Fibroblast of skin of right biceps (primary cell): Measurements from ENCODE around the gene ATXN7.

ENCODE experiments used
- DNase-seq: peaks from one replicate; pipeline ENCODE4 v3.0.0-alpha.2; 2013

ATXN7 gene

DNA sequence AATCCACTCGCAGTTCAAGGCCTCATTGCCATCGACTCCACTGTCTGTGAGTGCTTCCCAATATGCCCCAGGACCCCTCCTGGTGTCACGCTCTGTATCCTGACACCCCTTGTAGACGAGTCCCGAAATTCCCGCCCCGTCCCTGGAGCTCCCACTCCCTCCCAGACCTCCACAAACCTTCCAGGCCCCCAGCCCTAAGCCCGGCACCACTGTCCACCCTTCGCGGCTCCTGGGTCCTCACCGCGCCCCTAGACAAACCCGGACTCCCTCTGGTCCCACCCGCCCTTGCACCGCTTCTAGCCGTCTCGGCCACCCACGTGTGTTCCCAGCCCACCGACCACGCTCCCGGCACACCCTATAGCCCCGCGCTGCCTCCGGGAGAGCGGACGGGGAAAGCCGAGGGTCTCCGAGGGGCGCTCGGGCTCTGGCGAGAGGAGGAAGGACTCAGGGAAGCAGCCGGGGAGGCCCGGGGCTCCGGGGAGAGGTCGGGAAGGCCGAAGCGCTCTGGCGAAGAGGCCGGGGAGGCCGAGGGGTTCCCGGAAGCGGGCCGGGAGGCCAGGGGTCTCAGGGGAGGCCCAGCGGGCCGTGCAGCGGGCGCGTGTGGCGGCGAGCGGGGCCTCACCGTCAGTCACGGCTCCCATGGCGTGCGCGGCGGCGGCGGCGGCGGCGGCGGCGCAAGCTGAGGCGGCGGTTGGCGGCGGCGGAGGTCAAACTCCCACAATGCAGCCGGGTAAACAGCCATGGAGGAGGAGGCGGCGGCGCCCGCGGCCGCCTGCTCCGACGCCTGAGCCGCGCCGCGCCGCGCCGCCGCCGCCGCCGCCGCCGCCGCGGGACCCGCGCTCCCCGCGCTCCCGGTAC, at the start of gene ATXN7, which contains the start of gene THOC7:
Gene ATXN7, plus strand, starts transcription at position 718 of the 858 bp plus-strand sequence. CDS start 48,732 bp downstream, outside the sequence.
Gene THOC7, minus strand, starts transcription at position 656 of the 858 bp plus-strand sequence. Its CDS starts 15 bp downstream, at position 641.
- DNase-seq, result peak; percentile 76

- DNase-seq, result peak; percentile 22
These were observed 49.4 kb upstream of the ATXN7 start for GRCh38 chr3:63814237-63814636.

DNA sequence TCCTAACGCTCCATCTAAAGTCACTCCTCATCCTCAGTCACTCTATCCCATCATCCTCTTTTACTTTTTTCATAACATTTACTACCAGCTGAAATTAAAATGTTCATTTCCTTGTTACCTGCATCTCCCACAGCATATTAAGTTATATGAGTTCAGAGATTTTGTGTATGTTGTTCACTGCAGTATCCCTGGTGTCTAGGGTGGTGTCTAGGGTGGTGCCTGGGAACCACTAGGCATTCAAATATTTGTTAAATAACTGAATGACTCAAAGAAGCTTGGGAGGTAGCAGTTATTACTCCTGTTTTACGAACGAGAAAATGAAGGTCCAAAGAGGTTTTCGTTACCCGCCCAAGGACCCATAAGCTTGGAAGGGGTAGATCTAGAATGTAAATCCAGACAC, 46.4 kb upstream of the ATXN7 start:
- DNase-seq, result no peak

DNA sequence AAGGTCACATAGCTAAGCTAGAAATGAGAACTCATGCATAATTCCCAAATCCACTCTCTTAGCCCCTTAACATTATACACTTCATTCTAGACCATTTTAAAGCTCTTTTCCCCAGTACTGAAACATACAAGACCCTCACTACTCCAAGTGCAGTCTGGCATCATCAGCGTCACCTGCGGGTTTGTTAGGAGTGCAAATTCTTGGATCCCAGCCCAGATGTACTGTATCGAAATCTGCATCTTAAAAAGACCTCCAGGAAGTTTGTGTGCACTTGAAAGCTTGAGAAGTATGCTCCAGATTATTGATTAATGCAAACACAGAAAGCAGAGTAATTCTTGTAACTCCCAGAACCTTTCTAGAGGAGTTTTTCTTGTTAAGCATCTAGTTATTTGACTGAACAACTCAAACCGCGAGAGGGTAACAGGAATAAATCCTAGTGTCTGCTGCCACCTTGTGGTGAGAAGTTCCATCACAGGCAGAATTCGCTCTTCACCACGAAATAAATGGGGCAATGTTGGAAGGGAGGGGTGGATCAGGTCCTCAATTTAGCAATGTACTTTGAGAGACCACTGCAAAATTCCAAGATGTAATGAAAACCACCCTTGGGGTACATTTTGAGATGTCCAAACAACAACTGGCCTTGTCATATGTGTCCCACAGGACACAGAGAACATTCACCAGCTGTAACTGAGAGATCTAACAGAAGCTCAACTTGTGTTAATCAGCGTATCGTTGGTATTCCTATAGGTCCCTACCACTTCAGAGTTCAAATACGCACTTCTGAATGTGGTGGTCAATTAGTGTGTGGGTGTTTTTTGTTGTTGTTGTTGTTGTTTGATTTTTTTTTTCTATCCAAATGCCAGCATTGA, 45.2 kb upstream of the ATXN7 start:
- DNase-seq, result peak; percentile 55

DNA sequence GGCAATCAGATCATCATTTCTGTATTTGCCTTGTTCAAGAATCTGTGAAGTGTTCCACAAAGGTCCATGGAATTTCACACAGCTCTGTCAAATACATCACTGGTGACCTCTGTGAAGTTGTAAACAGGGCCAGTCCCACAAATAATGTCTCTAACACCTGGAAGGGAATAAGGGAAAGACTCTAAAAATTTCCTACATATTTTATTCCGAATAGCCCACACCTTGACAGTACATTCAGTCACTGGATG, 44.6 kb upstream of the ATXN7 start, which contains the start of gene C3orf49:
Gene C3orf49, plus strand, starts transcription at position 149 of the 248 bp plus-strand sequence. CDS start 173 bp downstream, outside the sequence.
- DNase-seq, result no peak

DNA sequence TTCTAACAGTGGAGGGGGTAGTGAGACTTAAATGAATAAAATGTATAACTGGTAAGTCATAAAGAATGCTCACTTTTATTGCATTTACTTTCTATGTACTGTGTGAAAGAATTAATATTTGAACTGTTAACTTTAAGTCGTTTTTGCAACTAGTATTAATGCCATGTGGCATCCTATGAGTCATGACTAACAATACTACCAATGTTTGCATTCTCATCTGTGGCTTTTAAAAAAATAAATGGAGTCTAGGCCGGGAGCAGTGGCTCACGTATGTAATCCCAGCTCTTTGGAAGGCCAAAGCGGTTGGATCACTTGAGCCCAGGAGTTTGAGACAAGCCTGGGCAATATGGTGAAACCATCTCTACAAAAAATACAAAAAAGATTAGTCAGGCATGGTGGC, 39.4 kb upstream of the ATXN7 start:
- DNase-seq, result peak; percentile 67

DNA sequence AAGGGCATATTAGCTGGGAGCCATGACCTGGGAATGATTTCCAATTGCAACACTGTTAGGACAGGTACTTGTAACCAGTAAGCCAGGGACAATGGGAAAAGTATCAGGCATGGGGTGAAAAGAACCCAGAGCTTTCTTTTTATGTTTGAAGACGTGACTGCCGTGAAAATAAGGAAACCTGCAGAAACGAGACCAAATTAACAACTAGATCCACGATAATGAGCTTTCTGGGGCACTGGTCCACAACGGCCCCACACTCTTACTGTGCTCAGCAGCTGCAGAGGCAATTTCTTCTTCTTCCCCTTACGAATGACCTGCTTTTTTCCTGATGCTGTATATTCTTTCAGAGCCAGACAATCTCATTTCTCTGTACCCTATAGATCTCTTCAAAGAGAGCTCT, 33.1 kb upstream of the ATXN7 start:
- no peak for DNase-seq

DNA sequence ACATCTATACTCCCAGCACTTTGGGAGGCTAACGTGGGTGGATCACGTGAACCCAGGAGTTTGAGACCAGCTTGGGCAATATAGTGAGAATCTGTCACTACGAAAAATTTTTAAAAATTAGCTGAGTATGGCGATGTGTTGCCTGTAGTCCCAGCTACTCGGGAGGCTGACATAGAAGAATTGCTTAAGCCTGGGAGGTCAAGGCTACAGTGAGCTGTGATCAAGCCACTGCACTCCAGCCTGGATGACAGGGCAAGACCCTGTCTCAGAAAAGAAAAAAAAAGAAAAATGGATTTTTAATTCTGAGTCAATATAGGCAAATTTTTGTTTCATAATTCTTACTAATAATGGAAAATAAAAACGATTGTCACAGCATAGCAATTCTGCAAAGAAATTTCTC, 31.3 kb upstream of the ATXN7 start:
- no peak for DNase-seq

DNA sequence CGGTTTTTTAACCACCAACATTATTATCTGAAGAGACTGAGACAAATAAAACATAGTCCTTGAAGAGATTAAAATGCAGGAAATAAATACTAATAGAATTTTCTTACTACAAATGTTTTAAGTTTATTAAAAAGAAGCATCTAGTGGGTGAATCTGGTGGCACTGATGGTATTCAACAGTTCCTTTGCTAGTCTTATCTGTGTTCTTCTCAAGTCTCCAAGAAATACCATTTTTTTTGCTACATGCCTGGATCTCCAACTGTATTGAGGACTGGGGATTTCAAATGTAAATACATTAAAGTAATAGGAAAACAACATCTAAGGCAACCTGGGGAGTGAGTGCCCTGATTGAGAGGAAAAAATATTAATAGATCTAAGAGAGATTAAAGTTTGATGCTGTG, 22.0 kb upstream of the ATXN7 start:
- DNase-seq, result no peak

- no peak for DNase-seq
These were observed 21.5 kb upstream of the ATXN7 start for GRCh38 chr3:63842127-63842526.

DNA sequence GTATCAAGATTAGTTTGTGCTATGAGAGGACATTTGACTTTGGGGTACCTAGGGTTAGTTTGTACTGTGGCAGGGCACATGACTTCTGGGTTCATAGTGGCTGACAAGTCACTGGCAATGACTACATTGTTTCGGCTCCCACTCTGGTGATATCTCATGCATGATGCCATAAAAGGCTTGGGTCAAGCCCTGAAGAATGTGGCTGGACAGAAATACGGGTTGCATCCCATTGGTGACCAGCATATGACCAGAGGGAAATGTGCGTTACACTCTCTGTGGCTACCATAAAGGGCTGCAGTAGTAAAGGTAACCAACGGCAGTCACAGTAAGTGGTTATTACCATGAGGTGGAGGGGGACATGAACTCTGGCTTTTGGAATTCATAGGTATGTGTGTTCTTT, 18.5 kb upstream of the ATXN7 start:
- DNase-seq, result no peak

DNA sequence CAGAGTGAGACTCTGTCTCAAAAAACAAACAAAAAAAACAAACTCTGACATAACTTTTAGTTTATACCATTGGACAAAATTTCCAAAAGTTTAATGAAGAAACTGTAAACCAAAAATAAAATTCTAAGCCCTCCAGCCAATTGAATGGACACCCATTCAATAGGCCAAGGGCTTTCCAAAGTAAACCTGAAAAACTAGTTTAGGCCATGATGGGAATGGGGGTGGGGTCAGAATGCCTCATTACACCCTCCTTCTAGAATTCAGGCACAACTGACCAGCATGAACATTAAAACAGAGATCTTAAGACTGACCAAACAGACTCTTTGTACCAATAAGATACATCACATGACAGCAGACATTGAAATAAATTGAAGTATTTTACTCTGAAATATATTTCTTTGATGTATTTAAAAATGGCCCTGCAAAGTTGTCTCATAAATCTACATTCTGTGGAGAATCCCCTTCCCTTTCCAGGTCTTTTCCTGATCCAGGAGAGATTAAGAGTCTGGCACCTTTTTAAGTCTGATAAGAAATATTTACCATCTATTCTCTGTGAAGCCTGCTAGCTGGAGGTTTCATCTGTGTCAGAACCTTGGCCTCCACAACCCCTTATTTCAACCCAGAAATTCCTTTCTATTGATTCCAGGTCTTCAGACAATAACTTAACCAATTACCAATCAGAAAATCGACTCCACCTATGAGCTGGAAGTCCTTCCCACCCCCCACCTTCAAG, 15.8 kb upstream of the ATXN7 start:
- DNase-seq, result no peak

DNA sequence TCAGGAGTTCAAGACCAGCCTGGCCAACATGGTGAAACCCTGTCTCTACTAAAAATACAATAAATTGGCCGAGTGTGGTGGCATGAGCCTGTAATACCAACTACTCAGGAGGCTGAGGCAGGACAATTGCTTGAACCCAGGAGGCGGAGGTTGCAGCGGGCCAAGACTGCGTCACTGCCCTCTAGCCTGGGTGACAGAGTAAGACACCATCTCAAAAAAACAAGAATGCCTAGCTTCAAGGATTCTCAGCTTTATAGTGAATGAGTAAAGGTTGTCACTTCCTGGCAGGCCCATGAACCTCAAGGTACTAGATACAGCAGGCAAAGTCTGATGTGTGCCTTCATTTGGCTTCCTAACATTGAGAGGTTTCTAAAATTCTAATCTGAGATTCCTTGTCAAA, 14.5 kb upstream of the ATXN7 start:
- DNase-seq, result no peak

GRCh38 chr3:63851287-63851686, 12.4 kb upstream of the ATXN7 start:
- no peak for DNase-seq

DNA sequence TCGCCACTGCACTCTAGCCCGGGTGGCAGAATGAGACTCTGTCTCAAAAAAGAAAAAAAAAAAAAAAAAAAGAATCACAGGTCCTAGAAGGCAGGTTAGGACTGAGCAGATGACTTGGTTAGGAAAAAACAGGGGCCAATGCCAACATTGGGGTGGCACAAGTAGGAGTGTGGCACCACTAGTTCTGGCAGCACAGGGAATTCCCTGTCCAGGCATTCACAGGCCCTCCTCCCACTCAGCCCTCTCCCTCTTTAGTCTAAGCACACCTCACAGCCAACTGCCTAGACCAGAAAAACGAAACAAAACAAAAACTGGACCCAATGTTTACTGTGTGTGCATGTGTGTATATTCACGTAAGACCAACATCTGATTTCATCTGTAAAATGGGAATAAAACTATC, 10.6 kb upstream of the ATXN7 start:
- DNase-seq, result no peak

- DNase-seq, result no peak
These were observed 8.2 kb upstream of the ATXN7 start for GRCh38 chr3:63855333-63855940.

DNA sequence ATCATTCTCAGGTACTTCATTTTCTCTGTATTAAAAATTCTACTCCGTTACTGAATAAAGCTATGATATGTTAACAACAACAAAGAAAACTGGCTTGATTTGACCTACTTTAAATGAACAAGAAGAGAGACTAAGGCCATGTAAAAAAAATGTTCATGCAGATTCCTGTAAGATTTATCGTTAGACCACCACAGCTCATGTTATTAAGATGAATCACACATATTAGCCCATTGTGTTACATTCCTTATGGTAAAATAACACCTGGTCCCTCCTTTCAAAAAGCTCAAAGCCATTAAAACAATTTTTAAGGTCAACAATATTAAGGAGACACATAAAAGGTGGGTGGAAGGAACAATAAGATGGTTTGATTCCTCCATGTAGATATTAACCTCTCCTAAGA, 6.4 kb upstream of the ATXN7 start:
- peak; percentile 50 for DNase-seq

DNA sequence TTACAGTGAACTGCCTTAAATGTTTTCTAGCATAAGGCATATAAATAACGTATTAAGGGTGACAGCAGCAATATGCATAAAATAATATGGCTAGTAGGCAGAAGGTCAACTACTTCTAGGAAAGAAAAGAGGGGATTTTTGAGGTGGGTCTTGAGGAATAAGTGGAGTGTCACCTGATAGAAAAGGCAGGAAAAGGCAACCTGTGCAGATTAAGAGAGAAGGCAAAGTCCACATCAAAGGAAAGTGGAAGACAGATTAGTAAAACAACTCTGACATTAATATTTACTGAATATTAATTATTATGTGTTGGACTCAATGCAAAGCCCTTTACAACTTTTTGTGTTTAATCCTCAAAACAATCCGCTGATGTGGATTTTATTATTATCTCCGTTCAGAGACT, 2.9 kb upstream of the ATXN7 start:
- no peak for DNase-seq

DNA sequence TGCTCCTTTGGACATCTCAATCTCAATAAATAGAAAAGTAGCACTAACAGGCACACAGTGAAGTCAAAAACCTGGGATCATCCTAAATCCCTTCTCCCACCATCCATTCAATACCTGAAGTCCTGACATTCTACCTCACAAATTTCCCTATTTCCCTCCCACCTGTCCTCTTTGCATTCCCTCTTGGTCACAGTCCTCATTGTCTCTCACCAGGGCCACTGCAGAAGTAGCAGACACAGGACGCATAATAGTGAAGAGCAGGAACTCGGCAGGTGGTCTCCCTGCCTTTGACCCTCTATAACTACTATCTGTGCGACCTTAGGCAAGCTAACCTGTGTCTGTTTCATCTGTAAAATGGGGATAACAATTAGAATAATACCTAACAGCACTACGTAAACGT, 2.4 kb upstream of the ATXN7 start:
- DNase-seq, result no peak

DNA sequence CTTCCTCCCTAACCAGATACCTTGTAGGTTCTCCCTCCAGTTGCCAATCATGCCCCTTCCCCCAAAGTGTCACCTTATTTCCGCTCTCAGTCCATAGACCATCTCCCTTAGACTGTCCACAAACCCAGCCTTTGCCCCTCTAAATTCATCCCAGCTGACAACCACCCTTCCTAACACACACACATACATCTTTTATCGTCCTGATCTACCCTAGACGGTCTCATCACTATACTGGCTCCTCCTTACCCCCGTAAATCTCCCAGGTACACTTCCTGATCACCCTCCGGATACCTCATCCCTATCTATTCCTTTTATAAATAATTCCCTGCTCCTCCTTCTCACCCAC, 890 bp upstream of the ATXN7 start:
- DNase-seq, result no peak

GRCh38 chr3:63864008-63864964, 619 bp downstream of the ATXN7 start:
- peak; percentile 30 for DNase-seq

DNA sequence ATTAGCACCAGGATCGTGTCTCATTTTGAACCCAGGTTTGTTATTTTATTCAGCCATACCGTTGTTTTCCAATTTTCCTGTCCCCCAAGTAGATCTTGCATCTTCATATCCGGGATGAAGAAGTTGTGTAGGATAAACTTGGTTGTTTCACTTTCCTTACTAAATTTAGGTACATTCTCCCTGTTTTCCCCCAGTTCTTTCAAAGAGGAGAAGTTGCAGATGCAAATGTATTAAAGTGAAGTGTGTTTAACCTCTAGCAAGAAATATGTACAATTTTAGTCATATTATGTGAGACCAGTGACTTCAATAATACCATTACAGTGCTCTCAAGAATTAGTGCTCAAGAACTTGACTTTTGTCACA, 1.3 kb downstream of the ATXN7 start:
- DNase-seq, result no peak
